B cell (primary cell): Measurements from ENCODE around the gene PNKP. TPM values are rescaled to one million over a fixed set of nuclear protein-coding genes. Genes with fewer than 3 reads are reported as not detected.

Experiments used
- ATAC-seq: fragments of 200-7000 bp; cut with Tn5 transposase; one replicate; pipeline ENCODE4 v1.10.0; 2021; ENCODE audit warnings: low read depth, mild to moderate bottlenecking, moderate number of reproducible peaks, moderate library complexity
- CTCF ChIA-PET: fragments of 350-600 bp; sonication (Branson Sonifier 250); formaldehyde crosslinking; loops from one replicate; lab custom pipeline; 2021; ENCODE audit warnings: antibody characterized with exemption, inconsistent platforms; lab: Charles Lee
- POLR2A ChIA-PET: fragments of 350-600 bp; sonication (Branson Sonifier 250); formaldehyde crosslinking; loops from one replicate; lab custom pipeline; 2021; ENCODE audit warnings: antibody characterized with exemption; lab: Charles Lee
- DNase-seq: peaks from one replicate; pipeline ENCODE4 v3.0.0; 2013
- H2AFZ ChIP-seq: 2 replicates; pipeline ENCODE4 v1.6.1; 2012; ENCODE audit warnings: mild to moderate bottlenecking, low read depth, low read length; ENCODE audit not compliant: insufficient read depth, poor library complexity, severe bottlenecking
- H3K27ac ChIP-seq, 2 donors: 1 replicate in 1 of 2; 2 replicates in 1 of 2; pipeline ENCODE4 v1.5.1; 2012 to 2013; ENCODE audit warnings: low read length in 2 of 2, mild to moderate bottlenecking in 2 of 2, moderate library complexity in 1 of 2
- H3K27me3 ChIP-seq, 4 experiments: fragments of 200-600 bp in 1 of 4; sonication (generic) in 1 of 4; replicated peaks in 1 of 4; 1 replicate in 2 of 4; 2 replicates in 2 of 4; pipeline versions ENCODE4 v1.6.1 to v1.7.0; 2013 to 2016; ENCODE audit warnings: low read length in 3 of 4, mild to moderate bottlenecking in 2 of 4, mixed read lengths in 1 of 4, moderate library complexity in 1 of 4; ENCODE audit not compliant: insufficient read depth in 4 of 4, control insufficient read depth in 3 of 4; ENCODE audit errors: control extremely low read depth in 1 of 4
- H3K36me3 ChIP-seq, 2 experiments: replicated peaks in 1 of 2; 1 replicate in 1 of 2; 2 replicates in 1 of 2; pipeline versions ENCODE4 v1.6.1 to v1.7.1; 2013; ENCODE audit warnings: low read length in 1 of 2; ENCODE audit not compliant: insufficient read depth in 2 of 2, control insufficient read depth in 1 of 2; ENCODE audit errors: control extremely low read depth in 1 of 2, extremely low read depth in 1 of 2
- H3K4me1 ChIP-seq, 2 donors: fragments of 200-600 bp in 1 of 2; sonication (generic) in 1 of 2; 1 replicate in 1 of 2; 2 replicates in 1 of 2; pipeline versions ENCODE4 v1.5.1 to v1.6.1; 2013 to 2017; ENCODE audit warnings: low read length in 2 of 2; ENCODE audit not compliant: control insufficient read depth in 2 of 2, insufficient read depth in 2 of 2
- H3K4me2 ChIP-seq: replicated peaks from 2 replicates; pipeline ENCODE3; 2012; ENCODE audit warnings: mild to moderate bottlenecking, low read depth, low read length; ENCODE audit not compliant: poor library complexity, severe bottlenecking
- H3K4me3 ChIP-seq, 5 experiments: fragments of 200-600 bp in 1 of 5; sonication (generic) in 1 of 5; 1 replicate in 3 of 5; 2 replicates in 2 of 5; pipeline versions ENCODE4 v1.5.1 to v1.7.0; 2011 to 2016; ENCODE audit warnings: low read length in 4 of 5, mild to moderate bottlenecking in 4 of 5, low read depth in 2 of 5, control low read depth in 1 of 5, moderate library complexity in 1 of 5; ENCODE audit not compliant: insufficient read depth in 1 of 5; ENCODE audit errors: control extremely low read depth in 1 of 5, extremely low read depth in 1 of 5
- H3K79me2 ChIP-seq: fragments of 200-600 bp; sonication (generic); one replicate; pipeline ENCODE4 v1.6.0; 2016; ENCODE audit warnings: low read length; ENCODE audit not compliant: control insufficient read depth, insufficient read depth
- H3K9ac ChIP-seq: fragments of 200-600 bp; sonication (generic); 2 replicates; pipeline ENCODE4 v1.6.1; 2017; ENCODE audit warnings: mild to moderate bottlenecking, low read length, moderate library complexity
- H3K9me3 ChIP-seq, 3 donors: one replicate each; pipeline versions ENCODE4 v1.6.1 to v1.7.1; 2013; ENCODE audit warnings: low read length in 2 of 3; ENCODE audit not compliant: control insufficient read depth in 2 of 3, insufficient read depth in 1 of 3; ENCODE audit errors: control extremely low read depth in 1 of 3
- H4K20me1 ChIP-seq: 2 replicates; pipeline ENCODE4 v1.6.0; 2012; ENCODE audit warnings: mild to moderate bottlenecking, low read length; ENCODE audit not compliant: insufficient read depth, control insufficient read depth, poor library complexity, severe bottlenecking
- H3K27ac Mint-ChIP-seq: one replicate; pipeline ENCODE4 v1.8.0; 2021; ENCODE audit warnings: mixed read lengths
- H3K27me3 Mint-ChIP-seq: one replicate; pipeline ENCODE4 v1.8.0; 2021; ENCODE audit warnings: mixed read lengths
- H3K4me1 Mint-ChIP-seq: one replicate; pipeline ENCODE4 v1.8.0; 2021; ENCODE audit warnings: mixed read lengths
- H3K4me3 Mint-ChIP-seq: one replicate; pipeline ENCODE4 v1.8.0; 2021; ENCODE audit warnings: mixed read lengths
- H3K9me3 Mint-ChIP-seq: one replicate; pipeline ENCODE4 v1.8.0; 2022; ENCODE audit warnings: mixed read lengths; ENCODE audit not compliant: insufficient read depth
- EZH2 ChIP-seq: IDR thresholded peaks from 2 replicates; pipeline ENCODE4 v1.6.1; 2012; ENCODE audit warnings: borderline replicate concordance, low read depth, mild to moderate bottlenecking, moderate library complexity, low read length; ENCODE audit not compliant: insufficient read depth, poor library complexity, severe bottlenecking
- WGBS: methylation state at CpG from one replicate; pipeline ENCODE4 v1.1.5; 2013; ENCODE audit warnings: missing lambda C conversion rate; ENCODE audit not compliant: insufficient coverage; 5-methylcytosine and 5-hydroxymethylcytosine counted together
- intact Hi-C: fragments of 100-400 bp; cut with micrococcal nuclease; formaldehyde crosslinking; loops from one replicate; pipeline ENCODE4 v1.10.0; 2022
- polyA plus RNA-seq: library from polyadenylated mRNA; depleted of rRNA; stranded (reverse); fragments of >200 nt; gene quantifications from 2 replicates; pipeline ENCODE4 v1.2.3, GENCODE V29; 2012
- total RNA-seq, 2 donors: library from RNA; stranded (reverse); fragments of 120-200 nt in 1 of 2; gene quantifications; 1 replicate in 1 of 2; 2 replicates in 1 of 2; pipeline versions ENCODE4 v1.2.3 to v1.2.4, GENCODE V29; 2013 to 2022
- TF ChIP-seq, protein P1 (sequence below): fragments of 200-600 bp; IDR thresholded peaks from one replicate; pipeline ENCODE4 v1.8.0; 2022; ENCODE audit warnings: antibody characterized with exemption, mild to moderate bottlenecking

PNKP gene
- total and polyA plus RNA-seq, 2 donors (not counting 1 experiment from before 2014, with no cell fraction given), result 173 to 274 TPM

DNA sequence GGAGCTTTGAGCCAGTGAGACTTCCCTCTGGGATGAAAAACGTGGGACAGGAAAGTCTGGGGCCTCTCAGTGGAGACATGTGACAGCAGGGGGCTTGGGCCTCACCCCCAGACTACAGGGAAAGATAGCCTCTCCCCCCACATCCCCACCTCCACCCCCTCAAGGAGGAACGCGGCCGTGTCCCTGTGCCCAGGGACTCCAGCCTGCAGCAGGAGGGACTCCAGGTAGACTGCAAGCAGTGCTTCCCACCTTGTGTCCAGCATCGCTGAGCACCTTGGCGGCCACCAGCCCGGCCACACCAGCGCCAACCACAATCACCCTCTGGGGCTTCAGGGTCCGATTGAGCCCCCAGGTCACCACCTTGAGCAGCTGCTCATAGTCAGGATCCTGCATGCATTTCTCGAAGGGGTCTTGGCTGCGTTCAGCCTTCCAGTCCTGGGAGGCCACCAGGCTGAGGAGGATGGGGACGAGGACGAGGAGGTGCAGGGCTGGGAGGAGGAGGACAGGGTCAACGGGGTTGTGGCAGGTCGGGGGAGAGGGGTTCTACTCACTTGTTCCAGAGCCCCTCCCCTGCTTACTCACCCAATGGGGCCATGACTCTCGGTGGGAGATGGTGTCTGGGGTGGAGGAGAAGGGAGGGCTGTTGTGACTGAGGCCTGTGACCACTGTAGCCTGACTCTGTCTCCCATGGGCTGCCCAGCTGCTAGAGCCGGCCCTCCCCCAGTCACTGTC is 28.4 kb upstream of the PNKP start:
- Histone ChIP-seq H3K9ac (no peak overlapping the region), H3K4me3 (no peak overlapping the region)
- CTCF ChIA-PET, result interaction anchor here (1.1 to 3.6 kb wide), 4 partner anchors 16 to 32 kb away, joined by 3 to 17 read pairs (median 10); no protein-coding TSS in a partner anchor

More for the DNA sequence above, 28.4 kb upstream of the PNKP start:
- no peaks in the 10 kb centered on the region for H3K27me3 ChIP-seq
- no peaks in the 10 kb centered on the region for H3K9me3 Mint-ChIP-seq
- intact Hi-C loops, result loop anchor here (2.0 kb wide), 1 partner anchor 15 kb away; no protein-coding TSS in a partner anchor
- POLR2A ChIA-PET, result interaction anchor here (1.4 to 3.0 kb wide), 3 partner anchors 16 to 33 kb away, joined by 4 to 20 read pairs (median 10); partner anchors contain the start of genes AKT1S1, ATF5, NUP62 and TBC1D17
- peak overlapping the region; percentile 89 for H3K4me3 Mint-ChIP-seq
- H3K4me1 Mint-ChIP-seq, result peaks cover 47% of the 10 kb centered on the region
- H3K27ac Mint-ChIP-seq, result peak overlapping the region; percentile 77
- no peaks in the 10 kb centered on the region for H3K9me3 ChIP-seq
- H3K4me2 ChIP-seq, result peak overlapping the region; percentile 94
- H3K27ac ChIP-seq, result no peak overlapping the region
- peaks cover 4% of the 10 kb centered on the region for H3K79me2 ChIP-seq
- no peak for DNase-seq
- H4K20me1 ChIP-seq, result no peaks in the 10 kb centered on the region
- H2AFZ ChIP-seq, result no peak overlapping the region
- TF ChIP-seq, protein P1, sequence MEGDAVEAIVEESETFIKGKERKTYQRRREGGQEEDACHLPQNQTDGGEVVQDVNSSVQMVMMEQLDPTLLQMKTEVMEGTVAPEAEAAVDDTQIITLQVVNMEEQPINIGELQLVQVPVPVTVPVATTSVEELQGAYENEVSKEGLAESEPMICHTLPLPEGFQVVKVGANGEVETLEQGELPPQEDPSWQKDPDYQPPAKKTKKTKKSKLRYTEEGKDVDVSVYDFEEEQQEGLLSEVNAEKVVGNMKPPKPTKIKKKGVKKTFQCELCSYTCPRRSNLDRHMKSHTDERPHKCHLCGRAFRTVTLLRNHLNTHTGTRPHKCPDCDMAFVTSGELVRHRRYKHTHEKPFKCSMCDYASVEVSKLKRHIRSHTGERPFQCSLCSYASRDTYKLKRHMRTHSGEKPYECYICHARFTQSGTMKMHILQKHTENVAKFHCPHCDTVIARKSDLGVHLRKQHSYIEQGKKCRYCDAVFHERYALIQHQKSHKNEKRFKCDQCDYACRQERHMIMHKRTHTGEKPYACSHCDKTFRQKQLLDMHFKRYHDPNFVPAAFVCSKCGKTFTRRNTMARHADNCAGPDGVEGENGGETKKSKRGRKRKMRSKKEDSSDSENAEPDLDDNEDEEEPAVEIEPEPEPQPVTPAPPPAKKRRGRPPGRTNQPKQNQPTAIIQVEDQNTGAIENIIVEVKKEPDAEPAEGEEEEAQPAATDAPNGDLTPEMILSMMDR, result no peak
- no peak for TF ChIP-seq EZH2
- no peaks in the 10 kb centered on the region for H3K36me3 ChIP-seq
- peaks cover 30 to 42% of the 10 kb centered on the region in 2 donors for H3K4me1 ChIP-seq
- WGBS, result 75% methylated on average over 13 of the region's 17 CpGs
- ATAC-seq, result no peak
- H3K27me3 Mint-ChIP-seq, result no peaks in the 10 kb centered on the region
